IPS-18c (cell line): ENCODE measurements around the gene XPO6.

Experiments
- H3K4me3 ChIP-seq: 2 replicates; pipeline ENCODE4 v1.7.0; 2013; ENCODE audit warnings: low read depth, mild to moderate bottlenecking, low read length, moderate library complexity; ENCODE audit not compliant: insufficient read depth
- H3K9me3 ChIP-seq: one replicate; pipeline ENCODE4 v1.6.1; 2013; ENCODE audit warnings: mild to moderate bottlenecking, low read length, moderate library complexity; ENCODE audit not compliant: control insufficient read depth, insufficient read depth

Gene XPO6

DNA sequence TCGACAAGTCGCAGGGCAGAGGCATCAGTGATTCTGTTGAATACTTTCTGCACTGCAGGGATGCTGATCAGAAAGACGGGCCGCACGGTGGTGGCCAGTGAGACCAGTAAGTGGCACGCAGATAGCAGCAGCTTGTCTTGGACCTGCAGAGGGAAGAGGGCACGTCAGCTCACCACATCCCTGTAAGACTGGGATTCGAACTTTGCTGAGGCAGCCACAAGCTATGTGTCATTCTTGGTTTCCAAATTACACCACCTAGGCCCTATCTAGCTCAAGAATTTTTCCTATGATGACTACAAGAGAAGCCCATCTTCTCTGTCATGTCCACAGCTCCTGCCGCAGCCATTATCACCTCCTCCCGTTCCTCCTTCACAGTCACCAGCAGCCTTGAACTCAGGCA, 98.9 kb downstream of the XPO6 start:
- no peak overlapping the region for H3K4me3 ChIP-seq

DNA sequence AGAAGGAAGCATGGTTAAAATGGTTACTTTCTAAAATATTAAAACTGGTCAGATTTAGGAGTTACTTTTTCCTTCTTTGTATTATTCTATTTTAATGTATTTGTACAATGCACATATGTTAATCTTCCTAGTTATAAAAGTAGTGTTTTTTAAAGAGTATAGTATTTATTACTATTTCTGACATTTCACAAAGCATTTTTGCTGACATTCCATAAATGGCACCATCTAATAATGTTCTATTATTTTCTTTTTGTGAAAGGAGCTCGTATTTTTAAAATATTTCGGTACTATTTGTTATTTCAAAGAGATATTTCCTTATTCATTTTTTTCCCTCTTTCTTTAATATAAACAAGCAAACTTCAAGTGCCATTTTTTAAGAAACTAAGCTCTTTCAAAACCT, 100.8 kb downstream of the XPO6 start:
- Histone ChIP-seq H3K4me3 (no peak overlapping the region), H3K9me3 (no peaks in the 10 kb centered on the region)

More for the DNA sequence above, 98.9 kb downstream of the XPO6 start:
- H3K9me3 ChIP-seq: no peaks in the 10 kb centered on the region

DNA sequence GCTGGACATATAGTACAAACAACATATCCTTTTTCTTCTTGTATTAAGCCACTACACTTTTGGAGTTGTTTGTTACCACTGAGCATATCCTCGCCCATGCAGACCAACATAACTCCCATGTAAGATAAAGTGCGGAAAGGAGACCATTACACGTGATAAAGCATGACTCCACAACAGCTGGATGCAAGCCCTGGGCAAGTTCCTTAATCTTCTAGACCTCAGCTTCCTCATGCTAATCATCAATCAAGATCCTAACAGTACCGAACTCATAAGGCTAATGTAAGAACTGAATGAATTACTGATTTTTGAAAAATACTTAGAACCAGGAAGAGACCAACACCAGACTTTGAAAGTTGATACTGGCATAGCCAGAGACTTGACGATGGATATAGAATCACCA, 101.3 kb downstream of the XPO6 start:
- no peaks in the 10 kb centered on the region for H3K9me3 ChIP-seq
- no peak overlapping the region for H3K4me3 ChIP-seq

DNA sequence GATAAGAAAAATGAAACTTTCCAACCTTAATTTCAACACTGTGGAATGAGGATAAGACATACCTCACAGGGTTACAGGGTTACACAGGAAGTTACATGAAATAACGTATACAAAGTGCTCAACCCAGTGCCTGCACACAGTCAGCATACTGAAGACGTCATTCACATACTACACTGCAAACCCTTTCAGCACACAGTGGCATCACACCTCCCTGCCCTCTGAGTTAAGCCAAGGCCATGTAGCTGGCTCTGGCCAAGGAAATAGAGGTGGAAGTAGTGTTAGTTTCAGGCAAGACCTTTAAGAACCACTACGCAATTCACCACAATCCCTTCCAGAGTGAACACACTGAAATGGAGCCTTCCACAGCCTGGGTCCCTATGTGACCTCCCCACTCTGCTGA, 101.7 kb downstream of the XPO6 start:
- Histone ChIP-seq H3K4me3 (no peak overlapping the region), H3K9me3 (no peaks in the 10 kb centered on the region)

DNA sequence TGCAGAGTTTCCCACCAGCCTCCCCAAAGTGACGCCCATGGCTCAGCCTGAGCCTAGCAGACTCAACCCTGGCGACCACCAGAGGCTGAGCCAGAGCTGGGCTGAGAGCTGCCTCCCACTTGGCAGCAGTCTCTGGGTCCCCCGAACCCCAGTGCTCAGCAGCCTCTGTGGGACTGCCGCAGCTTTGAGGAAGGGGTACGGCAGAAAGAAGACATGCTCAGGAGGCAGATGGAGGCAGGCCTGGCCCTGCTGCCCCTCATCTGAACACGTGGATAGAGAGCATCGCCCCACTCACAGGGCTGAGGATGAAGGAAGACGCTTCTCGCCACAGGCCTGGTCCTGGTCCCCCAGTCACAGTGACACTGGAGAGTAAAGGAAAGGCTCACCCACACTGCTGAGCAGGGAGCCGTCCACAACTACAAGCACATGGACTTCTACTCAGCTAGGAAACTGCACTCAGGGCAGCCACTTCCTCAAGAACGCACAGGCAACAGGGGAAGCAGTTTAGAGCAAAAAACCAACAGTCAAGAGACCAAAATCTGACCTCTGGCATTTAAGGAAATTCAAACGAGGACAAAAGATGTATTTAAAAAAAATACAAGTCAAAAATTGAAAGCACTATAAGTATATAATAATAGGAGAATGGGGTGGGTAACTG, 103.0 kb downstream of the XPO6 start:
- Histone ChIP-seq H3K4me3 (no peak overlapping the region), H3K9me3 (no peaks in the 10 kb centered on the region)

DNA sequence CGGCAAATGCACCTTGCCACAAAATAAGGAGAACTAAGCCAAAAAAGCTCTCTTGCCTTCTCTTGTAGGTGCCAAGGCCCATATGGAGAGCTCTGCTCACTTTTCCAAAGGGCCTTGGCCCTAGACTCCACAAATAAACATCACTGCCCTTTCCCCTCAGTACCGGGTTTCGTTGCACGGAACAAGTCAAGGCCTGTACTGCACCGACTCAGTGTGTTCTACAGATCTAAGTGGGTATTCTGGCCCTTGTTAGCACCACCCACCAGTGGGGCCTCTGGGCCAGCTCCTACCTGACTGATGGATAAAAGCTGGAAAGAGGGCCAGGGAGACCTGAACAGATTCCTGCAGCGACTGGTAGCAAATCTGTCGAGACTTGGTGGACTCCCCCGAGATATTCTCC, 104.5 kb downstream of the XPO6 start:
- H3K9me3 ChIP-seq: peaks cover 2% of the 10 kb centered on the region
- H3K4me3 ChIP-seq: no peak overlapping the region

DNA sequence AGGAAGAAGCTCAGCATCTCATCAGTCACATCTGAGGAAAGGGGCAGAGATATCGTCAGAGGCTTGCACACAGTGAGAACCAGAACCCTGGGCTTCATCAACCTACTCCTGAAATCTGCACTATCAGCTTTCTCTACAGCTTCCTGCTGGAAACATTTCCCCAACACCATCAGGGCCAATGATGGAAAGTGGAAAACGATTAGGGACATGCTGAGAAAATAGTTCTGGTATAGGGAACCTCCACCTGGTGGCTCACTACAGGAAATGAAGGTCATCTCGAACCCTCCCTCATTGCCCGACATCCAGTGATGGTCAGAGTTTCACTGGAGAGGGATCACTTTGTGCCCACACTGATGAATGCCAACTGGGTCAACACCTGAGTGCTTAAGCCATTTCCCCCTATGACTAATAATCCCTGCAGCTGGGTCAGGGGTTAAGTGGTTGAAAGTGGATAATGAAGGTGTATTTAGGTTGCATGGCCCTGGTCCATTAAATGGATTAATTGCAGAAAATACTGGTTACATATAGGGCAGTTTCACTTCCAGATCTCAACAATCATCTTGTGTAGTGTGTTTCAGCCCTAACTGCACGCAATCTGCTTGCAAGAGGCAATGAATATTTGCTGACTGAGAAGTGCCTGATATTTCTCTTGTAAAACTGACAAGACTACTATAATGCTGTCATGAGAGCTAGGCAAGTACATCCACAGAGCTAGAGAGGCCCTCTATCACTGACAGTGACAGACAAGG, 105.1 kb downstream of the XPO6 start:
- peaks cover 2% of the 10 kb centered on the region for H3K9me3 ChIP-seq
- no peak overlapping the region for H3K4me3 ChIP-seq

DNA sequence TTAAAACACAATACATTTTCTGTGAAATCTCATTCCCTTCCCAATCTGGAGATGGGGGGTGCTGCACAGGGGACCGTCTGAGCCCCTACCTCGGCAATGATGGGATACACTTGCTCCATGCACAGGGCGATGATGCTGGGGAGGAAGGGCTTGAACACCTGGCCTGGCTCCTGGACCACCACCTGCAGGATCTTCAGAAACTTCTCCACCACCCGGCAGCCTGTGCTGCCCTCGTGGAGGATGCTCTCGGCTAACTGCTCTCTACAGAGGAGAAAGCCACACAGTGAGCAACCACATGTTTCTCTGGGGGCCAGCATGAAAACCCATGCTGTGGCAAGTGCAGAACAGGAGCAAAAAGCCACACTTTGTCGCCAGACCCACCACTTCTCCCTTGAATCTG, 105.8 kb downstream of the XPO6 start:
- Histone ChIP-seq H3K4me3 (no peak overlapping the region), H3K9me3 (peaks cover 2% of the 10 kb centered on the region)

DNA sequence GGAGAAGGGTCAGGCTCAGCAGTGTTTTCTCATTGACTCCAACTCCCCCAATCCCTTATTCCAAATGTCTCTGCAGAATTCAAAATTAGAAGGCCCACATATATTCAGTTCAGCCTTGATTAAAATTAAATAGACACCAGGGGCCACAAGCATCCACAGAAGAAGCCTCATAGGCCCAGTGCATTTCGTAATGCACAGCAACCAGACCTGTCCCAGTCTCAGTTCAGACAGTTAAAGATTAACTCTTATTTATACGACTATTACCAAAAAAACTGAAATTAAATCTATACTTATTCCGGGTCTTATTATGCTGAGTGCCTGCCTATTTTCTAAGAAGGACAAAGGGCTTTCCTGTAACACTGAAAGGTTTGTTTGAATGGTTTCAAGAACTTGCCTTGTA, 106.5 kb downstream of the XPO6 start:
- Histone ChIP-seq H3K9me3 (peaks cover 2% of the 10 kb centered on the region), H3K4me3 (no peak overlapping the region)

DNA sequence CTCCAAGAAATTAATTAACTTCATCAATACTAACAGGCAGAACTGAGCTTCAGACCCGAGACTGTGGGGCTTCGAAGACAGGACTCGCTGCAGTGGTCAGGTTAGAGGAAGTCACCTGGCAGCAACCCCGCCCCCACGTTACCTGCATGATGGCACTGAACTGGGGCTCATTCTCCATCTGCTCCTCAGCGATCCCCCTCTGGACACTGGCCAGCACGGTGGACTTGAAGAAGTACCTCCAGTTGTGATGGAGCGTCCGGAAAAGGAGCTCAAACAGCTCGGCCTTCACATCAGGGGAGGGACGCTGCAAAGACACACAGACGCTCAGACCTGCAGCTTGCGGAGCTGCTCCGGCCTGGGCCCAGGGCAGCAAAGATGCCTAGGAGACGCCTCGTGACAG, 107.4 kb downstream of the XPO6 start:
- peaks cover 2% of the 10 kb centered on the region for H3K9me3 ChIP-seq
- H3K4me3 ChIP-seq: no peak overlapping the region

DNA sequence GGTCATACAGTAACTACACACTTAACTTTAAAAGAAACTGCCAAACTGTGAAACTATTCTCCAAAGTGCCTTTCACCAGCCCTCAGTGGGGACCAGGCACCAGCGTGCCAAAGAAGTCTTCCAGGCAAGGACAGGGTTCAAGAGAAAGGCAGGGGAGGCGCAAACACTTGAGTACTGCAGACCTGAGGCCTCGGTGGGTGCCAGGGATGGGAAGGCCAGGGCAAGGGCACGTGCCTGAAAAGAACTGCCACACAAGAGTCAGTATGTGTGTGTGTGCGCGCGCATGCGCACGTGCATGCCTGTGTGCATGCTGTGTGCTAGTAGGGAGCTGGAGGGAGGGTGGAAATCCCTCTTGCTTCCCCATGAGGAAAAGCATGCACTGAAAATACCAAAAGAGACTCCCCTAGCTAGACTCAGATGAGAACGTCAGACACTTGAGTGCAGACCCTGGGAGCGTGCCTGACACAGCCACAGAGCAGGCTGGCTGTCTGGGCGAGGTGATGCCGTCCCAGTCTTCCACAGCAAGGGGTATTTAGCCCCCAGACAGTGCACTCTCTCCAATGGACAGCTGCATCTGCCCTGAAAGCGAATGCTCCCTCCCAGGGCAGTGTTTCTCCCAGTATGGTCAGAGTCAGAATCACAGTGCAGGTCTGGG, 108.1 kb downstream of the XPO6 start:
- H3K9me3 ChIP-seq: peaks cover 2% of the 10 kb centered on the region
- H3K4me3 ChIP-seq: no peak overlapping the region

DNA sequence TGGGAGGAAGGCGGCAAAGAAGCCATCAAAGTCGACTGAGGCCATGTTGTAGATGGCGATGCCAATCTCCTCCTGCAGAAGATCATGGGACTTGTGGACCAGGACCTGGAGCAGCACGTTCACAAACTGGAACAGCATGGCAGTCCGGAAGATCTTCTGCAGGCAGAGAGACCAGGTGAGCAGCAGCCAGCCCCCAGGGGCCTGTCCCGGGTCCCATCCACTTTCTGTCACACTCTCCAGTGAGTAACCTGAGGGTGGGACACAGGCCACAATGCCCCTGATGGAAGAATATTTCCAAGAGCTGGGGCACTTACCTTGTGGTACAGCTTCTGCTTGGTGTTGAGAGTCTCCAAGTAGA, 110.3 kb downstream of the XPO6 start:
- H3K4me3 ChIP-seq: no peak overlapping the region
- H3K9me3 ChIP-seq: peaks cover 2% of the 10 kb centered on the region

DNA sequence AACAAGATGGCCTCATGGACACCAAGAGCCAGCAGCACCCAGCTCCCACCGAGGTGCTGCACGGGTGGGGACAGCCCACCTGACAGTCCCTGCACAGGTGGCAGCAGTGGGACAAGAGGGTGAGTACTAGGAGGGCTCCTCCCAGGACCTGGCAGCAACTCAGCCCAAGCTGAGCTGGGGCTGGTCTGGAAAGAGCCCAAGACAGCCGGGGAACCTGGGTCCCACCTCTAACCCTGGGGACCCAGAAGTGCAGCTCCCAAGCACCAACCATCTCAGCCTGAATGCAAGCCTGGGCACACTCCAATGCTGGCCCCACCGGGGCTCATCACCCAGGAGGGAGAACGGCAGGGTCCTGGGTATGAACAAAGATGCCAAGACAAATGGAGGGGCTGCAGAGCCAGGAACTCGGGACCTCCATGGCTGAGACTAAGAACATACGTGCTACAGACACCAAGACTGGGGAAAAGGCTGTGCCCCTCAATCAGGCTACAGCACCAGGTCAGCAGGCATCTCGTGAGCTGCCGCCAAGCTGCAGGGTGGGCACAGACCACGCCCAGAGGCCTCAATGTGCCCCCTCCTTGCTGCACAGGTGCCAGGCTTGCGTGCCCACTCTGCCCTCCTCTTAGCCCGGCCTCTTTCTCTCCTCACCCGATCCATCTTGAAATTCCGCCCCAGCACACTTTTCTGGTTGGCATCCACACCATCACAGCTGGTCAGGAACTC, 110.8 kb downstream of the XPO6 start:
- H3K9me3 ChIP-seq: peaks cover 2% of the 10 kb centered on the region
- H3K4me3 ChIP-seq: no peak overlapping the region

DNA sequence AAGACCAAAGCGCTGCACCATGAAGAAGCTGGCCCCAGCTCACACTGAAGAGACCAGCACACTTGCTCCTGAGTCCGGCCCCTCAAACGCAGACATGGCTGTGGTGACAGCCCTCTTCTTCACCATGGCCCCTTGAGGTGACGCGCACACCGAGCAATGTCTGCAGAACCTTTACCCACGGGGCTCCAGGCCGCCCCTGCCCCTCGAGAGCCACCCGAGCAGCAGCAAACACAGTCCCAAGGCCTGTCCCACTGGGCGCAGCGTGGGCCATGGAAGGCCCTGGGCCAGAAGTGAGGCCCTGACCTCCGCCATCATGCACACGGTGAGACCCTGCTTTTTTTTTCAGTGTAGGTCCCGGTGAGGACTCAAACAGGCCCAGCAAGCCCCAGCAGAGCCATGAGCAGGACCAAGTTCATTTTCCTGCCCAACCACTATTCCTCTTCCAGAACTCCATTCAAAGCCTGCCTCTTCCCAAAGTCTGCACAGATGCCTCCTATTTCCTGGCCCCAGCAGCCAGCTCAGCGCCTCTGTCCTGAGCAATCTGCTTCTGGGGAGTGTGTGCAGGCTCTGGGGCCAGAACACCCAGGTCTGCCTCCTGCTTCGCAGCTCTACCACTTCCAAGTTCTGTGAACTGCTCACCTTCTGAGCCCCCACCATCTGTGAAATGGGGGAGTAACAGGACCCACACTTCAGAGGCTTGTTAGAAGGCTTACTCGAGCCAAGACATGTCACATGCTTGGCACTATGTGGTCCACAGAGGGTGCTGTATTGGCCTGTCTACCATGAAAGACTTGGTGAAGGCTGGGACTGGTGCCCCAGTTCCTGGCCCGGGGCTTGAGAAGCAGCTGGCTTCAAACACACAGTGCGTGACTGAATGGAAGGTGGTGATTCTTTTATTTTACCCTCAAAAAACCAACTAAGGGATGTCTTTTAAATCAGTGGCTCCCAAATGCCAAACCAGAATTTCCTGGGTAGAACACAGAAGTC, 112.5 kb downstream of the XPO6 start:
- H3K4me3 ChIP-seq: no peak overlapping the region
- H3K9me3 ChIP-seq: peaks cover 2% of the 10 kb centered on the region

DNA sequence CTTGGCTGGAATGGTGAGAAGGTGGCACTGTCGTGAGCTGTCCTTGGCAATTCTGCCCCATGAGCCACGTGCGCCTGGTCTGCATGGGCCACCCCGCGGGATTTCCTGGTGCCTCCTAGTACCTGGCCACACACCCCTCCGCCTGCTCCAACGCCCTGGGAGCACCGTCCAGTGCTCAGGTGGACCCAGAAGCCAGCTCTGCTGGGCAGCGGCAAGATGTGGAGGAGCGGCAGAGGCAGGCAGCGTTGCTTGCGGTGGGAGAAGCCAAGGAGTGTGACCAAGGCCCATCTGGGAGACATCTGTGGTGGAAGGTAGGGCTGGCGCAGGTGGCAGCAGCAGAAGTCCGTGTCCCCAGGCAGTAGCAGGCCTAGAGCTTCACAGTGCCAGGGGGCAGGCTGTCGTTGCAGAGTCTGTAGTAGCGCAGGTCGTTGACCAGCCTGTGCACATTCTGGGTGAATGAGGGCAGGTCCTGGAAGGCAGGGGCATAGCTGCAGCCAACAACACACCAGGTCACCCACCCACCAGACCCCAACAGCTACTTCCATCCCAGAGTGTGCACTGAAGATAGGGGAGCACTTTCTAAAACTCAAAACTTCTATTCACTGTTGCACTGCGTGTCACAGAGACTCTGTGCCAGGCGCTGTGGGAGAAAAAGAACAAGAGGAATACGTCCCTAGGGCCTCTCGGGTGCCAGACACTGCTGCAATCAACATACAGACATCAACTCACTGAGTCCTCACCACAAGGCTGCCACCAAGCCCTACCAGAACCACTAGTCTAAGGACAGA, 113.4 kb downstream of the XPO6 start:
- peaks cover 2% of the 10 kb centered on the region for H3K9me3 ChIP-seq

More for the DNA sequence above, 113.4 kb downstream of the XPO6 start:
- no peak overlapping the region for H3K4me3 ChIP-seq
